ENCODE data around the gene LRRC23. TPM values are rescaled to one million over a fixed set of nuclear protein-coding genes. Genes with fewer than 3 reads are reported as not detected.

The LRRC23 gene
- total and polyA plus RNA-seq, 9 of the 15 experiments (the other 6 are each of a cell fraction or from before 2014, with no cell fraction given): 2.2 to 7.0 (median 3.0) TPM

- TF ChIP-seq POU5F1 (IDR thresholded peaks at IDR 0.05; ENCODE audit: borderline replicate concordance, low read depth, low read length, partially characterized antibody) (no peak), HDGF (IDR thresholded peaks at IDR 0.05) (no peak), SRSF9 (IDR thresholded peaks at IDR 0.05; ENCODE audit: borderline replicate concordance, low read depth, low read length) (no peak), ZNF436 (CRISPR knock-in tag; IDR thresholded peaks at IDR 0.05) (no peak), ZKSCAN1 (IDR thresholded peaks at IDR 0.05; ENCODE audit: low read depth, low read length) (0 out of 2 replicates have a peak, but pooled peaks have one; percentile 31), ZNF76 (CRISPR knock-in tag; IDR thresholded peaks at IDR 0.05; ENCODE audit: borderline replicate concordance) (no peak), FUS (optimal IDR thresholded peaks at IDR 0.05; ENCODE audit: low read depth, low read length) (peak; percentile 49), KAT2B (IDR thresholded peaks at IDR 0.05; ENCODE audit: low read depth, low read length) (no peak), ILF3 (IDR thresholded peaks at IDR 0.05; ENCODE audit: borderline replicate concordance) (no peak), EHMT2 (IDR thresholded peaks at IDR 0.05) (no peak), SREBF2 (CRISPR knock-in tag; IDR thresholded peaks at IDR 0.05) (no peak), ZNF431 (CRISPR knock-in tag; IDR thresholded peaks at IDR 0.05) (0 out of 2 replicates have a peak, but pooled peaks have one; percentile 34), FOS (IDR thresholded peaks at IDR 0.05; ENCODE audit: extremely low read depth, insufficient read length) (no peak), ZNF778 (CRISPR knock-in tag; IDR thresholded peaks at IDR 0.05) (no peak), E2F8 (IDR thresholded peaks at IDR 0.05; ENCODE audit: low read depth, partially characterized antibody) (peak; percentile 78), IRF9 (tag; IDR thresholded peaks at IDR 0.05) (no peak), ZNF384 (IDR thresholded peaks at IDR 0.05; ENCODE audit: low read depth, low read length) (no peak), ADNP (tag; IDR thresholded peaks at IDR 0.05) (no peak), MYNN (IDR thresholded peaks at IDR 0.05) (peak; percentile 65), MYNN (CRISPR knock-in tag; IDR thresholded peaks at IDR 0.05) (no peak), CBFB (CRISPR knock-in tag; IDR thresholded peaks at IDR 0.05) (no peak)
- TF ChIP-seq, protein P1, sequence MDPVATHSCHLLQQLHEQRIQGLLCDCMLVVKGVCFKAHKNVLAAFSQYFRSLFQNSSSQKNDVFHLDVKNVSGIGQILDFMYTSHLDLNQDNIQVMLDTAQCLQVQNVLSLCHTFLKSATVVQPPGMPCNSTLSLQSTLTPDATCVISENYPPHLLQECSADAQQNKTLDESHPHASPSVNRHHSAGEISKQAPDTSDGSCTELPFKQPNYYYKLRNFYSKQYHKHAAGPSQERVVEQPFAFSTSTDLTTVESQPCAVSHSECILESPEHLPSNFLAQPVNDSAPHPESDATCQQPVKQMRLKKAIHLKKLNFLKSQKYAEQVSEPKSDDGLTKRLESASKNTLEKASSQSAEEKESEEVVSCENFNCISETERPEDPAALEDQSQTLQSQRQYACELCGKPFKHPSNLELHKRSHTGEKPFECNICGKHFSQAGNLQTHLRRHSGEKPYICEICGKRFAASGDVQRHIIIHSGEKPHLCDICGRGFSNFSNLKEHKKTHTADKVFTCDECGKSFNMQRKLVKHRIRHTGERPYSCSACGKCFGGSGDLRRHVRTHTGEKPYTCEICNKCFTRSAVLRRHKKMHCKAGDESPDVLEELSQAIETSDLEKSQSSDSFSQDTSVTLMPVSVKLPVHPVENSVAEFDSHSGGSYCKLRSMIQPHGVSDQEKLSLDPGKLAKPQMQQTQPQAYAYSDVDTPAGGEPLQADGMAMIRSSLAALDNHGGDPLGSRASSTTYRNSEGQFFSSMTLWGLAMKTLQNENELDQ (CRISPR knock-in tag; IDR thresholded peaks at IDR 0.05; ENCODE audit: borderline replicate concordance): no peak
- TF ChIP-seq, protein P2, sequence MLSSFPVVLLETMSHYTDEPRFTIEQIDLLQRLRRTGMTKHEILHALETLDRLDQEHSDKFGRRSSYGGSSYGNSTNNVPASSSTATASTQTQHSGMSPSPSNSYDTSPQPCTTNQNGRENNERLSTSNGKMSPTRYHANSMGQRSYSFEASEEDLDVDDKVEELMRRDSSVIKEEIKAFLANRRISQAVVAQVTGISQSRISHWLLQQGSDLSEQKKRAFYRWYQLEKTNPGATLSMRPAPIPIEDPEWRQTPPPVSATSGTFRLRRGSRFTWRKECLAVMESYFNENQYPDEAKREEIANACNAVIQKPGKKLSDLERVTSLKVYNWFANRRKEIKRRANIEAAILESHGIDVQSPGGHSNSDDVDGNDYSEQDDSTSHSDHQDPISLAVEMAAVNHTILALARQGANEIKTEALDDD (IDR thresholded peaks at IDR 0.05): no peak
Measured at GRCh38 chr12:6937481-6938352, 33.1 kb downstream of the LRRC23 start (continued).
